GM23338 (cell line): ENCODE results near the gene IRF2. TPM values are rescaled to one million over a fixed set of nuclear protein-coding genes. Genes with fewer than 3 reads are reported as not detected.
A peak's percentile ranks its signal among the peaks of the same experiment; 100 is the strongest.

ENCODE experiments used
- ATAC-seq: fragments of 200-7000 bp; cut with Tn5 transposase; 3 replicates; pipeline ENCODE4 v1.9.1; 2020
- DNase-seq: peaks from one replicate; pipeline ENCODE4 v3.0.0-alpha.2; 2015; ENCODE audit warnings: low spot score
- H2AFZ ChIP-seq: fragments of 200-600 bp; sonication (generic); 2 replicates; pipeline ENCODE4 v1.8.0; 2016; ENCODE audit warnings: antibody characterized with exemption, mild to moderate bottlenecking, moderate library complexity
- H3F3A ChIP-seq: fragments of 200-600 bp; sonication (generic); replicated peaks from 2 replicates; pipeline ENCODE4 v1.8.0; 2017; ENCODE audit warnings: antibody characterized with exemption, mixed run types, low read depth
- H3K27ac ChIP-seq: fragments of 200-600 bp; sonication (generic); 2 replicates; pipeline ENCODE4 v1.6.1; 2016; ENCODE audit warnings: low read depth
- H3K27me3 ChIP-seq: fragments of 200-600 bp; sonication (generic); 2 replicates; pipeline ENCODE4 v1.8.0; 2016; ENCODE audit warnings: mild to moderate bottlenecking, mixed run types, moderate library complexity; ENCODE audit not compliant: insufficient read depth
- H3K36me3 ChIP-seq: fragments of 200-600 bp; sonication (generic); 2 replicates; pipeline ENCODE4 v1.8.0; 2016; ENCODE audit warnings: mild to moderate bottlenecking; ENCODE audit not compliant: insufficient read depth
- H3K4me1 ChIP-seq: fragments of 200-600 bp; sonication (generic); 2 replicates; pipeline ENCODE4 v1.8.0; 2016; ENCODE audit warnings: mild to moderate bottlenecking, moderate library complexity; ENCODE audit not compliant: insufficient read depth
- H3K4me2 ChIP-seq: fragments of 200-600 bp; sonication (generic); 2 replicates; pipeline ENCODE4 v1.7.1; 2017; ENCODE audit warnings: mixed run types
- H3K4me3 ChIP-seq: fragments of 200-600 bp; sonication (generic); 2 replicates; pipeline ENCODE4 v1.6.1; 2016; ENCODE audit warnings: mixed run types
- H3K79me2 ChIP-seq: fragments of 200-600 bp; sonication (generic); replicated peaks from 2 replicates; pipeline ENCODE4 v1.8.0; 2017; ENCODE audit warnings: mild to moderate bottlenecking; ENCODE audit not compliant: insufficient read depth
- H3K9me2 ChIP-seq: fragments of 200-600 bp; sonication (generic); 2 replicates; pipeline ENCODE4 v1.8.0; 2017; ENCODE audit not compliant: insufficient read depth
- H4K20me1 ChIP-seq: fragments of 200-600 bp; sonication (generic); replicated peaks from 2 replicates; pipeline ENCODE4 v1.8.0; 2017; ENCODE audit warnings: mild to moderate bottlenecking; ENCODE audit not compliant: insufficient read depth
- H3K27ac Mint-ChIP-seq: 2 replicates; pipeline ENCODE4 v1.8.0; 2020; ENCODE audit warnings: inconsistent platforms, mild to moderate bottlenecking, moderate library complexity, mixed read lengths
- H3K27me3 Mint-ChIP-seq: 3 replicates; pipeline ENCODE4 v1.8.0; 2022; ENCODE audit warnings: low read depth, mild to moderate bottlenecking, moderate library complexity, mixed read lengths, inconsistent platforms; ENCODE audit not compliant: insufficient read depth, poor library complexity
- H3K36me3 Mint-ChIP-seq: 3 replicates; pipeline ENCODE4 v1.8.0; 2021; ENCODE audit warnings: low read depth, mild to moderate bottlenecking, inconsistent platforms, moderate library complexity, mixed read lengths
- H3K4me1 Mint-ChIP-seq: 3 replicates; pipeline ENCODE4 v1.8.0; 2020; ENCODE audit warnings: mild to moderate bottlenecking, inconsistent platforms, mixed read lengths
- H3K4me3 Mint-ChIP-seq: 3 replicates; pipeline ENCODE4 v1.8.0; 2021; ENCODE audit warnings: moderate library complexity, mild to moderate bottlenecking, inconsistent platforms, mixed read lengths
- H3K9me3 Mint-ChIP-seq: 3 replicates; pipeline ENCODE4 v1.8.0; 2020; ENCODE audit warnings: moderate library complexity, mild to moderate bottlenecking, inconsistent platforms, mixed read lengths
- CREB1 ChIP-seq: fragments of 250-450 bp; sonication (Bioruptor Pico); IDR thresholded peaks from 2 replicates; pipeline ENCODE4 v1.5.0; 2020; ENCODE audit warnings: low read depth, mild to moderate bottlenecking, moderate library complexity
- CTCF ChIP-seq, 2 experiments: fragments of 200-600 bp in 1 of 2; sonication (generic) in 1 of 2; conservative IDR thresholded peaks; 2 replicates each; pipeline versions ENCODE4 v1.5.1 to v1.6.1; 2016 to 2017; ENCODE audit warnings: antibody characterized with exemption in 2 of 2, low read depth in 2 of 2, mild to moderate bottlenecking in 2 of 2, moderate library complexity in 1 of 2
- EZH2 ChIP-seq: fragments of 200-600 bp; sonication (generic); IDR thresholded peaks from one replicate; pipeline ENCODE4 v1.8.0; 2017; ENCODE audit warnings: antibody characterized with exemption, mild to moderate bottlenecking, low read depth; ENCODE audit not compliant: unreplicated experiment
- EZH2phosphoT487 ChIP-seq: fragments of 200-600 bp; sonication (generic); IDR thresholded peaks from one replicate; pipeline ENCODE4 v1.8.1; 2018; ENCODE audit warnings: antibody characterized with exemption; ENCODE audit not compliant: unreplicated experiment
- JUNB ChIP-seq: IDR thresholded peaks from one replicate; pipeline ENCODE4 v1.6.1; 2016; ENCODE audit warnings: antibody characterized with exemption; ENCODE audit not compliant: unreplicated experiment
- NANOG ChIP-seq: IDR thresholded peaks from 2 replicates; pipeline ENCODE4 v1.6.1; 2016; ENCODE audit warnings: antibody characterized with exemption, borderline replicate concordance
- POLR2AphosphoS5 ChIP-seq: IDR thresholded peaks from 2 replicates; pipeline ENCODE4 v1.6.1; 2016; ENCODE audit warnings: antibody characterized with exemption, low read depth
- REST ChIP-seq: IDR thresholded peaks from one replicate; pipeline ENCODE4 v1.6.1; 2018; ENCODE audit warnings: antibody characterized with exemption; ENCODE audit not compliant: unreplicated experiment
- STAT1 ChIP-seq: IDR thresholded peaks from one replicate; pipeline ENCODE4 v1.6.1; 2016; ENCODE audit warnings: antibody characterized with exemption; ENCODE audit not compliant: unreplicated experiment
- ZNF114 ChIP-seq: fragments of 250-450 bp; sonication (Bioruptor Pico); IDR thresholded peaks from 2 replicates; pipeline ENCODE4 v1.5.0; 2020; ENCODE audit warnings: mild to moderate bottlenecking, moderate library complexity
- ZNF331 ChIP-seq: fragments of 250-450 bp; sonication (Bioruptor Pico); IDR thresholded peaks from 2 replicates; pipeline ENCODE4 v1.5.0; 2020; ENCODE audit warnings: low read depth, mild to moderate bottlenecking, moderate library complexity
- polyA plus RNA-seq: library from polyadenylated mRNA; unstranded; fragments of >200 nt; fragmentation: Nextera tagmentation; extraction: Ambion mirVana; gene quantifications from 2 replicates; pipeline ENCODE4 v1.2.1, GENCODE V29; 2016
- total RNA-seq: library from RNA; depleted of rRNA; stranded (reverse); fragments of >200 nt; shearing (Covaris generic); gene quantifications from 2 replicates; pipeline ENCODE4 v1.2.3, GENCODE V29; 2014

IRF2 gene
- total and polyA plus RNA-seq, 2 experiments from 2014 or later, result 14.7 to 15.0 TPM

- Histone ChIP-seq H3K27ac (no peak overlapping the region), H4K20me1 (peaks cover 5% of the 10 kb centered on the region; the same call in 1 of the 2 replicates), H3K36me3 (no peaks in the 10 kb centered on the region), H3F3A (no peaks in the 10 kb centered on the region; the same call in 1 of the 2 replicates), H3K27me3 (no peaks in the 10 kb centered on the region), H3K79me2 (peaks cover 93% of the 10 kb centered on the region), H3K4me2 (no peak overlapping the region), H3K4me1 (peaks cover 75% of the 10 kb centered on the region), H3K4me3 (no peak overlapping the region), H3K9me2 (no peaks in the 10 kb centered on the region), H2AFZ (no peak overlapping the region)
- H3K27ac Mint-ChIP-seq, result no peak overlapping the region
- H3K9me3 Mint-ChIP-seq, result no peaks in the 10 kb centered on the region
- no peak overlapping the region for H3K4me3 Mint-ChIP-seq
- H3K36me3 Mint-ChIP-seq, result no peaks in the 10 kb centered on the region; the same call in 2 of the 3 replicates
- peaks cover 76% of the 10 kb centered on the region for H3K4me1 Mint-ChIP-seq
- DNase-seq (no peak), ATAC-seq (no peak)
- TF ChIP-seq STAT1 (no peak), ZNF114 (no peak)
- peaks cover 8% of the 10 kb centered on the region for H3K27me3 Mint-ChIP-seq
Observed at GRCh38 chr4:184451726-184452125, 22.6 kb downstream of the IRF2 start.

- peaks cover 5% of the 10 kb centered on the region; the same call in 2 of the 3 replicates for H3K36me3 Mint-ChIP-seq
- Histone ChIP-seq H3F3A (no peaks in the 10 kb centered on the region; the same call in 1 of the 2 replicates), H3K4me2 (peak overlapping the region; percentile 58; the same call in 1 of the 2 replicates), H4K20me1 (peaks cover 4% of the 10 kb centered on the region; the same call in 1 of the 2 replicates), H3K27me3 (no peaks in the 10 kb centered on the region), H2AFZ (no peak overlapping the region), H3K36me3 (no peaks in the 10 kb centered on the region), H3K79me2 (peaks cover 93% of the 10 kb centered on the region), H3K4me3 (no peak overlapping the region), H3K9me2 (no peaks in the 10 kb centered on the region), H3K4me1 (peaks cover 74% of the 10 kb centered on the region), H3K27ac (no peak overlapping the region)
- ATAC-seq (no peak), DNase-seq (no peak)
- H3K4me3 Mint-ChIP-seq, result no peak overlapping the region
- H3K27me3 Mint-ChIP-seq, result peaks cover 8% of the 10 kb centered on the region
- no peaks in the 10 kb centered on the region for H3K9me3 Mint-ChIP-seq
- peaks cover 76% of the 10 kb centered on the region for H3K4me1 Mint-ChIP-seq
- peak overlapping the region; percentile 18 for H3K27ac Mint-ChIP-seq
- TF ChIP-seq JUNB (no peak), EZH2 (no peak), CREB1 (CRISPR knock-in tag) (no peak), REST (no peak), ZNF331 (CRISPR knock-in tag) (no peak), ZNF114 (no peak), CTCF (conservative IDR thresholded peaks at IDR 0.05; ENCODE audit: low read depth in 2 of 2) (no peak), NANOG (no peak), STAT1 (no peak), POLR2AphosphoS5 (no peak), EZH2phosphoT487 (no peak)
Observed at GRCh38 chr4:184450743-184451535, 23.4 kb downstream of the IRF2 start.
